ENCODE results near the gene MACROD2. TPM values are rescaled to one million over a fixed set of nuclear protein-coding genes. Genes with fewer than 3 reads are reported as not detected.

The MACROD2 gene
- polyA plus RNA-seq, 10 donors = 2.4 to 5.0 (median 3.6) TPM

DNA sequence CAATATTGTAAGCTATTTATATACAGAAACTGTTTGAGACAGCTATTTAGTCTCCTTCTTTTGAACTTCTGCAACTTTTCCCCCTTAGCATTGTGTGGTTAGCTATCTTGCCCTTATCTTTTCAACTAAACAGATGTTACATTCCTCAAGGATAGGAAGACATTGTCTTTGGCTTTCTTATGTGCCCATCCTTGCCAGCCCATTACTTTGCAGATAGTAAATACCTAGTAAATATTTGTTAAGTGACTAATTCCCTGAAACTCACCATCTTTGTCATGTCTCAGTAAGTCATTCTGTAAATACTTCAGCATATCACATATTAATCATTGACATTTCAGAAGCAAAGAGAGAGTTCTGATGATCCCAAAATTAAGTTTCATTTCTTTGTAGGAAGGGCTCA, 411.2 kb downstream of the MACROD2 start:
- no peak for DNase-seq

DNA sequence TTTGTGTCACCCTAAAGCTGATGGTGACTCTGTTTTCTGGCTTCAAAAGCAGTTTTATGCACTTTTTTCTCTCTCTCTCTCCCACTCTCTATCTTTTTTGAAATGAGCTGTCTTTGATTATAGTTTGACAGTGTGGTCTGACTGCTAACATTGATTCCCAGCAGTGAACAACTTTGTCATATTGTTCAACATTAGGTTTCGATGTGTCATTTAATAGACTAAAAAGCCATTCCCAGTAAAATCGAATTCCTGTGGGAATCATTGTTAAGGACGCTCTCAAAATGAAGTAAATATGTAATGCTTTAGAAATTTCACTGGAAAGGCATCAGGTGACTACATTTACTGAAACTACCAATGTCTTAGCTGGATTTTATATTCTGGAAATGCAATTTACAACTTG, 412.0 kb downstream of the MACROD2 start:
- no peak for DNase-seq

DNA sequence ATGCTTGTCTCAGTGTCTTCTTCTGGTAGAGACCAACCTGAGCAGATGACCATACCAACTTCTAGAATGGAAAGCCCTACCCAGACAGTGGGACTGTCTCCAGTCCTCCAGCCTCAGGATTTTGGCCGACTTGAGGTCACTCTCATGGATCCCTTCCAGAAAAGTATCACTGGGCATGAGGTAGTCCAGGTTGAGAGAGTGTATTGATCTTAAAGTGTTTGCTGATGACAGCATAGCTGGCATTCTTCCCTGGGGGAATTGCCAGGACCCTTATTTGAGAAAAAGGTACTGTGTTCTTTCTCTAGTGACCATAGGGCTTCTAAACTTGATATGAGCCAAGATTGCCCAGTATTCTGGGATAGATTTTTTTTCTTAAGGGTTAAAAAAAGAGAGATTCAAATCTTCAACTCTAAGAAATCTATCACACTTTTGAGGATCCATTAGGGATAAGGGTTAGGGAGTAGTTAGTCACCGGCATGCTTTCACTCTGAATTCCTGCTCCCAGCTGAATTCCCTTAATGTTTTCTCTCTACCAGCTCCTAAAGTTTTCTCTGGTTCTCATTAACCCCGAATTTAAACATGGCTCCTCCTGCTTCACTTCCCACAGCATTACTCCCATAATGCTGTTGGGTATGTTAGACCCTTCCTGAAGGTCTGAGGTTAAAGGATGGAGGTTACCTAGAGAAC, 415.7 kb downstream of the MACROD2 start:
- DNase-seq = no peak

DNA sequence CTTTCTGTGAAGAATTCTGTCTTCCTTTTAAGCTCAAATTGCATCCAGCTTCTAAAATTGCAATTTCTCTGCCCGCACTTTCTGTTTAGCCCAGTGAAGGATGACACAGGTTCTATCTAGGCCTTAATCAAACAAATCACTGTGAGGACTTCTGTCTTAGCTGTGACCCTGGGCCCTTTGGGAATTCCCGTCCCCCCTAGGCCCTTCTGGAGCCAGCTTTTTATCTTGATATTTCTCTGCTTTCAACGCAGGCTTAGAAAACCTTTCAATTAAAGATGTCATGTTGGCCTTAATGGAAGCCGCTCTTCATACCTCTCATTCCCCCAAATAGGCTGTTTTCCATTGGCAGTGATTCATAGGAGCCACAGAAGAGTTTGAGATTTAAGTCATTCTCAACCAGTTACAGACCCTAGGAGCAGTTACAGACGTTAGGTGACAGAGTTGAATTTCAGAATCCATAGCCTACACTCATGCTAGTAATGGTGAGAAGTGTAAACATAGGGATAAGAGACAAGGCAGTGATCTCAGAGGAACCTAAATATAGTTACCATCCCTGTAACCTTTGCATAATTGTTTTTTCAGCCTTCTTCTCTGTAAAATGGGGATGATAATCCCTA, 416.9 kb downstream of the MACROD2 start:
- no peak for DNase-seq

DNA sequence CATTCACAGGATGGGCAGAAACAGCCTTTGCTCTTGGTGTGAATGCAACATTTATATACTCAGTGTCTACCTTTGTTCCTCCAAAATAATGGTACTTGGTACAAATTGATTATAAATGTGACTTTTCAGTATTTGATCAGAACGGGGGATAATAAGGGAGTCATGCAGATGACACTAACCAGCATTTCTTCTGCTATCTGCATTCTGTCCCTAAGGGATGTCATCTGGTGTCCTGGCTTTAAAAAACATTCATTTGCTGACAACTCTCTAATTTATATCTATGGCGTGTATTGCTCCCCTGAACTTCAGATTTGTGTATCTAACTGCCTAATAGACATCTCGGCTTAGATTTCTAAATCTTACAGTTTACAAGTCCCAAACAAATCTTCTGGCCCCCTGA, 418.5 kb downstream of the MACROD2 start:
- no peak for DNase-seq

DNA sequence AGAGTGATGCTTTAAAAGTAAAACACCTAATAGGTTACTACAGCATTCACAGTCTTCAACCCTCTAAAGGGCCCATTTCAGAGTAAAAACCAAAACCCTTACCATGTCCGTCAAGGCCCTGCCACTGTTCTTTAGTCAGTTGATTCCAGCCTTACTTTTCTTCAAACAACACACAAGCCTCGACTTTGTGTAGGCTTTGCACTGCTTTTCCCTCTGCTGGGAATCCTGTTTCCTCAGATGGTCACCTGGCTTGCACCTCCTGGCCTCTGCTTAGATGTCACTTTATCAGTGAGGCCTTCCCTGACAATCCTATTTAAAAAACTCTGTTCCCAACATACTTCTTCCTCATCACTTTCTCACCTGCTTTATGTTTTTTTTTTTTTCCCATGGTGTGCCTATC, 419.2 kb downstream of the MACROD2 start:
- DNase-seq = no peak

DNA sequence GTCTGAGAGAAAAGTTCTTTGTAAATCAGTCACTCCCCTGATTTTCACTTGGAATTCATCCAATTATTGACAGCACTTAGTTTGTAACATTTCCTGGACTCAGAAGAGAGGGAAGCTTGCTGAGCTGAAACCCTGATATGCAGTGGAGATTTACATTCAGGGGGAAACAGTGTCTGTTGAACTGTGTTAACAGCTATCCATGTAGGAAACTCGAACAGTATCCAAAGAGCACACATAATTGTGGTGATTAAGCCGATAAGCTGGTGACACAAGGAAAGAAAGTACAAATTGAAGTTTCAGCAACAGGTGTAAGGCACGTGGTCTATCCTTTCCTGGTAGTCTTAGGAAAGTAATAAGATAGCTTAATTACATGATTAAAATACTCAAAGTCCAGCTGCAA, 420.2 kb downstream of the MACROD2 start:
- DNase-seq = peak in 2 of 3 donors; percentile 13 to 39

DNA sequence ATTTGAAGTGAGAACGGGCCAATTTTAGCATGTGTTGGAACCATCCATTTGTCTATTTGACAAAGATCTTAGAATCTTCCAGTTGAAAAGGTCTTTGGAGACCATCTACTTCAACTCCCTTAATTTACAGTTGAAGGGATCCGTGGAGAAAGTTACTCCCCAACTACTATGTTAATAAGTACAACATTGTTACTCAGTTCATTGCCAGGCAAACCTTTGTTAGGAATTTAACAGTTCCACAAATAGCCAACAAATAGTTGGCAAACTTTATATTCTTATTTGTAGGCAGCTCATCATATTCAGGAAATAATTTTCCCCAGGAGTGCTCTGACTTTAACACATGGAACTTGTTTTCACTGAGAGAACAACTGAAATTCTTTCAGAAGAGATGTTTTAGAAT, 423.1 kb downstream of the MACROD2 start:
- DNase-seq = peak; percentile 83 to 94 (median 86)

DNA sequence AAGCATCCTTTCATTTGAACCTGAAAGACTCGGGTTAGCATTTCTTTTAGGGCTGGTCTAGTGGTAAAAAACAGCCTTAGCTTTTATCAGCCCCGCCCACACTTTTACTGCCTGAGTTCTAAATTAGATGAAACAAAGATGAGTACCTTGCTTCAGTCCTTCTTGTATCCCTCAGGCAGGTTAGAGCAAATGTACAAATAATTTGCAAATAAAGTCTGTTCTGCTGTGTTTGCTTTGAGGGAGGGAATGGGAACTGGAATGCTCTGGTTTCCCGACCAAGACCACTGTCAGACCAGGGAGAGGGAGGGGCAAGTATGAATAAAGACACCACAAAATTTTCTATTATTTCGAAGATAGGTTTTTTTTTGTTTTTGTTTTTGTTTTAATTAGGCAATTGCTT, 427.6 kb downstream of the MACROD2 start:
- DNase-seq = no peak

DNA sequence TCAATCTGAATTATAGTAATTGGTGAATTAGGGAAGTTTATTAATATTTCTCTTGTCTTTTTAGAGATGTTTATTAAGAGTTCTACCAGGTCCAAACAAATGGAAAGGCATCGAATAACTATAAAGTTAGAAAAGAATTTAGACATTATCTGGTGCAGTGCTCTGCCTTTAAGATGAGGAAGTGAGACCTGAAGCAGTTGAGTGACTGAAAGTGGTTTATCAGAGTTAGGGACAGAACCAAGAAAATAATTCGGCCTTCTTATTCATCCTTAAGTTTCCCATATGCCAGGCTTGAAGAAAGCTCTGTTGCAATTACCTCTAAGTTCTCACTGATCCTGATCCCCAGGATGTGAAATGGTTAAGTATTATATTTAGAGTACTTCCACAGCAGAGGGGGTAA, 436.3 kb downstream of the MACROD2 start:
- no peak for DNase-seq

DNA sequence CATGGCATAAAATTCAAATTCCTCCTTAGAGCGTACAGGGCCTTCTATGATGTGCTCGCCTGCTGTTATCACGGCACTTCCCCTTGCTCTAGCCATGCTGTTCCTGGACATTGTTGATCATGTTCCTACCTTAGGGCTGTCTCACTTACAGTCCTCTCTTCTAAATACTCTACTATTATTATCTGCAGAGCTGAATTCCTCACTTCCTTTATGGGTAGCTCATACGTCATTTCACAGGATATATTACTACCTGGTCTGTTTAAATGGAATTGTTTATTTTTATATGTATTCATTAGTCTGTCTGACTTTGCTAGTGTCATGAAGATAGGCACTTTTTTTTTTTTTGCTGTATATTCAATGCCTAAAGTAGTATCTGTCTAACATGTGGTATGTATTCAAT, 436.8 kb downstream of the MACROD2 start:
- DNase-seq = no peak

DNA sequence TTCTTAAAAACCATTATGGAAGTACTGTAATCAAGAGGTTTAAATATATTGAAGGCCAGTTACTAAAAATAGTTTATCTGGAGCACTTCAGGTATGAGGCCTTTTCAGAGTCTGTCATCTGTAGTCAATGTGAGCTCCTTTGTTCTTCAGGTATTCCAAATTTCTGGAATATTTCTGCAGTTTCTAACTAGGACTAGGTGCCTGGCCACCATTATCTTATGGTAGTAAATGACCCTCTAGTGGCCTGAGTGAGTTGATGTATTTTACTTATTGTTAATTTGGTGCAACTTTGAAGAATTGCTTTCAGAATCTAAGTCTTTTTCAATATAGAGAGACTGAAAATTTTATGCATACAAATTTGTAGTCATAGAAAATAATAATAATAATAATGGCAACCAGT, 437.3 kb downstream of the MACROD2 start:
- no peak for DNase-seq

DNA sequence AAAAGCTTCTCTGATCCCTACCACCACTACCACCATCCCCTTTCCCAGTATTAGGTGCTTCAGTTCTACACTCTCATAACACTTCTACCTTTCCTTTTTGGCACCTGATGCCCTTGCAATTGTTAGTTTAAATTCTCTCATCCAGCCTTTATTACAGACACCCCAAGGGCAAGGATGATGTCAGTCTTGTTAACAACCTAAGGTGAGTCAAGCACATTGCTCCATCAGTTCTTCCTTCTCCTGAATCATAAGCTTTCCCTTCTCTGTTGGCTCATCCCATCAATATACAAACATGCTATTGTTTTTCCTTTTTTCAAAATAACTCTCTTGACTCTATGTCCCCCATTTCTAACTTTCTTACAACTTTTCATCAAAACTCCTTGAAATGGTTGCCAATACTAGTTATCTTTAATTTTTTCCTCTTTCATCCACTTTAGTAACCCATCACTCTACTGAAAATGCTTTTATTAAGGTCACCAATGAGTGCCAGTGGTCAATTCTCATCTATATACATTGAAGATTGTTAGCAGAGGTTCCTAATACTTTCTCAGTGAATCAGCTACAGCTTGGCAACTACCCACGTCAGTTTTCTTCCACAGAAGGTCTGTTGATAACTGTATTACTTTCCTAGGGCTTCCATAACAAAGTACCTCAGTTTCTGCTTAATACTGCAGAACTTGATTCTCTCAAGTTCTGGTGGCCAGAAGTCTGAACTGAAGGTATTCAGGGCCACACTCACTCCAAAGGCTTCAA, 439.2 kb downstream of the MACROD2 start:
- no peak for DNase-seq

DNA sequence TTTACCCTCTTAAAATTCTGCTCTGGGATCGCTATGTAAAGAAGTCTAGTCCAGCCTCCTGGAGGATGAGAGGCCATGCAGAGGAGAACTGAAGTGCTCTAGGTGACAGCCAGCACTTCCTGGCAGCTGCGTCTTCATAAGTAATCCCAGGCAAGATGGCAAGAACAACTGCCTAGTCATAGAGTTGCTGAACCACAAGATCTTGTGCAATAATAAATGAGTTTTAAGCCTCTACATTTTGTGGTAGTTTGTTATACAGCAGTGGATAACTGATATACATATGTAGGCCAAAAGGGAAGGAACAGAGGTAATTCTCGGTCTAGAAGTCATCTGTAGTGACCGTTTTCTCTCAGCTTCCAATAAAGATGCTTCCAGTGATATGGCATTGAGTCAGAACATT, 445.9 kb downstream of the MACROD2 start:
- no peak for DNase-seq

DNA sequence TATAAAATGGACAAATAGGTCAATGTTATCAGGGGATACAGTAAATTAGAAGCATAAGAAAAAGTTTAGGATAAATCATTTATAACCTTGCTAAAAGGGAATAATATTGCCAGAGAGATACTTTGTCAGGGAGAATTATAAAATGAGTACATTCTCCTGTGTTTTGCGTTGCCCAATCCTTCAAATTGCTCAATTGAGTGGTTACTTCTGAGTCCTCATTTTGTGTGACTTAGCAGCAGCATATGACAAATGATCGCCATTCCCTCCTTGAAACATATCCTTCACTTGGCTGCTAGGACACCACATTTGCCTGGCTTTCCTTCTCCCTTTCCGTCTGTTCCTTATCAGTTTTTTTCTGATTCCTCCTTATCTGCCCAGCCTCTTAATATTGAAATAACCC, 448.8 kb downstream of the MACROD2 start:
- no peak for DNase-seq

DNA sequence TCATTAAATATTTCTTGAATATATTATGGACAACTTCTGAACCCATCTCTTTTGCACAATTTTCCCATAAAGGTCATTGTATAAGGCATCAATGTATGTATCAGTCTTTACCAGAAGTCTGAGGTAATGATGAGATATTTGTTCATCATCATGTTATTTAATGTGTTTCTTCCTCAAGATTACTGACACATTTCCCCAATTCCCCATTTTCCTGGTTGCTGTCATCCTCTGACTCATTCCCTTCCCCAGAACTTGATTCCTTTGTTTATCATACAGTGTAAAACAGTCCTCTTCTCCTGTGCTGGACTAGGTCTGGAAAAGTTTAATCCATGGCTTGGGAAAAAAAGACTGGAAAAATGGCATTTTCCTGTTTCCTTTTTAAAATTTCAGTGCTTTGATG, 450.0 kb downstream of the MACROD2 start:
- DNase-seq = peak in 1 of 3 donors; percentile 42

DNA sequence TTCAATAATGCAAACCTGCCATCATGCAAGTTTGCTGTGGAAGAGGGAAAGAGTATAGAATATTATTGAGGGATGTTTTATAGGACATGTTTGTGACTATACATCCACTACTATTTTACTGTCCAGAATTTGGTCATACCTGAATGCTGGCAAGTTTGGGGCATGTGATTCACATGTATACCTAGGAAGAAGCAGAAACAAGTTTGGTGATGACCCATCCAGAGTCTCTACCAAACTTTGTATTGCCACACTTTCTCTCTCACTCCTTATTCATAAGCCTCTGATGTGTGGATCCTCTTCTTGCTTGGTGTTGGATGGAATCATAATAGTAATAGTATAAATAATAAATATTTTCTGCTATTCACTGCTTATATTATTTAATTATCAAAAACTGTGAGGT, 450.6 kb downstream of the MACROD2 start:
- DNase-seq = no peak

DNA sequence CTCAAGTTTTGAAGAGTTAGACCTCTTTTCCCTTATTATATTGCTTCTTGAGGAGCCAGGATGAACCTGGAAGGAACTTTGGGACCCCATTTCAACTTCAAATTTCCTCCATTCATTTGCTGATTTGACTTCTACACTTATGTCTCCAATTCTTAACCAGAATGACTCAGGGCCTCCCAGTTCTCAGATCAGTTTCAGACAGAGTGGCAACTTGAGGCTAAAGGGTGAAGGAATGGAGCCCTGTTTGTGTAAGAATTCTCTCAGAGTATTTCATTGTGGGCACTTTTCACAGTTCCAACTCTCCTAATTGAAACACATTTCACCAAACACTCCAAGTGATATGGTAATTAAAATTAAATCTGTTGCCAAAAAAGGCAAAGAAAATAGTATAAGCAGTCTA, 451.1 kb downstream of the MACROD2 start:
- DNase-seq = no peak

DNA sequence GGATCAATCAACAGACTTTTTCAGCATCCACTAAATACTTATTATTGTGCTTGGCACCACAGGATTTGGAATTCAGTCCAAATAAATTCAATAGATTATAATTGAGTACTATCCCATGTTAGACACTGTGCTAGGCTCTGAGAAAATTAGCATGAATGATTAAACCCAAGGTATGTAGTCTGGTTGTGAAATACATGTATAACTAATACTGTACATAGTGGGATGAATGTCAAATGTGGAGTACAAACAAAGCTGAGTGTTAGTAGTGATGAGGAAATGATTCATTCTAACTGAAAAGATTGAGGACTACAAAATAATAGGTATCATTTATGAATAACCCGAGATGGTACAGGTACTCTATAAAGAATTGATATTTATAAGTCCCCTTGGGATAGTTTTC, 454.0 kb downstream of the MACROD2 start:
- DNase-seq = no peak

DNA sequence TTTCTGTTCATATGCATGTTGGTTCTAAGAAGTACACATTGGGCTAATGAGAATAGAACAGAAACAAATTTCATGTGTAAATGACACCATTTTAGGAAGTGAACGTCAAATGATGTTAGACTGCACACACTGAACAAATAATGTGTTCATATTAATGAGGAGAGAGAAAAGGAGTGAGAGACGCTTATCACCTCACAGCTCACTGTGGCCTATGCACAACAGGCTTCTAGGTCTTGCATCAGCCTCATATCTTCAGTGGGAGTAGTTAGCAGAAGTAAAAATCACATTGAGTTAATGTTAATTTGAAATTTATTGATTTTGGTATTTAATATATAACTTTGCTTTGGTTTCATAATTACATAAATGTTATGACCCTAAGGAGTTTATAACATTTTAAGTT, 454.9 kb downstream of the MACROD2 start:
- no peak for DNase-seq

DNA sequence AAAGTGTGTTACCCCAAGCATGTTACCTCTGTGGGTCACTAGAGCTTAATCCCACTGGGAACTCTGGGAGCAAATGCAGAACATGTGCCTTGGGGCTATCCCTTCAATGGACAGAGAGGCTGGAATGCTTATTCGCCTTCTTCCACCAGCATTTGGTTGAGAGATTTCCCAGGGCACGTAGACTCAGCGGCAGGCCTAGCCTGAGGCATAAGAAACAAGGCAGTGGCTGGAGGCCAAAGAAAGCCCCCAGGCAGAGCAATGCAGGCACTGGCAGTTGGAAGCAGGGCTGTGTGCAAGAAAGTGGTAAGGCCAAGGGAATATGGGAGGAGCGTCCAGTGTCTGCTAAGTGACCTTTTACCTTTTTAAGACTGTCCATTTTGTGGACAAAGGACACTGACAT, 456.1 kb downstream of the MACROD2 start:
- DNase-seq = no peak

DNA sequence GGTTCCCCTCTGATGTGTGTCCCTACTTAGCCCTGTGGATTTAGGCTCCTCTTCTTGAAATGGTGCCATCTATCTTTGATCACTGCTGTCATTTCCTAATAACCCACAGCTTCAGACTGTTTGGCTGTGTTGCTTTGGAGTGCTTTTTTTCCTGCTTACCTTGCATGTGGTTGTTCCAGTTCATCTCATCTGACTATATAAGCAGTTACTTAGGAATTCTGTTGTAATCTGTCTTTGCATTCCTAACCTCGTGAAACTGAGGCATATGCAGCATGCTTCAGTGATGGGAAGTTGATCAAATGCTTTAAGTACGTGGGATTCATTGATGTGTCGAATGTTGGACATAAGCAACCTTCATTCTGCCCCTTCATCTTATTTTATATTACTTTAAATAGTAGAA, 457.9 kb downstream of the MACROD2 start:
- DNase-seq = no peak

DNA sequence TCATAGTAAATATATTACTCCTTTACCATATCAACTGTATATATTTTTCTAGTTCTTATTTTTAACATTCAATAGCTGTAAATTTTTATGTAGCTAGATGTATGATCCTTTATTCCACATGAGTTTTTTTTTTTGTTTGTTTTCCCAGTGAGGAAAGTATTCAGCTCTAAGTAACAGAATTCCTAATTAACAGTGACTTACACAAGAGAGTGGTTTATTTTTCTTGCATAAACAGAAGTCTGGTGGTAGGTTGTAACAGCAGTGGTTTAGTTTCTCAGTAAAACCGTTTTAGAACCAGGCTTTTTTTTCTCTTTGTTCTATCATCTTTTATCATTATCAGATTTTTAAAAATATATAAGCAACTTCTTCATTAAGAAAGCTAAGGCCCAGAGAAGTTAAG, 459.0 kb downstream of the MACROD2 start:
- no peak for DNase-seq

Data from muscle of back (tissue), 11 donors.